22Rv1 (cell line): Measurements from ENCODE around the gene CACTIN.

Experiments used
- H3K27ac ChIP-seq: fragments of 450-650 bp; 2 replicates; pipeline ENCODE4 v1.5.1; 2017
- CTCF ChIP-seq: fragments of 450-650 bp; IDR thresholded peaks from 2 replicates; pipeline ENCODE4 v1.5.1; 2017; ENCODE audit warnings: mild to moderate bottlenecking
- ZFX ChIP-seq: fragments of 450-650 bp; IDR thresholded peaks from 2 replicates; pipeline ENCODE4 v1.6.1; 2017; ENCODE audit warnings: antibody characterized with exemption, borderline replicate concordance

The CACTIN gene

GRCh38 chr19:3636962-3637361 is 10.4 kb upstream of the CACTIN start:
- TF ChIP-seq ZFX (no peak), CTCF (no peak)
- no peak overlapping the region for H3K27ac ChIP-seq

GRCh38 chr19:3636506-3636905 is 9.9 kb upstream of the CACTIN start:
- no peak for TF ChIP-seq ZFX
- TF ChIP-seq CTCF: no peak
- no peak overlapping the region for H3K27ac ChIP-seq

GRCh38 chr19:3634496-3635045 is 8.0 kb upstream of the CACTIN start:
- no peak overlapping the region for H3K27ac ChIP-seq
- TF ChIP-seq CTCF (no peak), ZFX (no peak)

GRCh38 chr19:3633559-3633988 is 7.0 kb upstream of the CACTIN start:
- no peak overlapping the region for H3K27ac ChIP-seq
- TF ChIP-seq ZFX: no peak
- no peak for TF ChIP-seq CTCF

- no peak for TF ChIP-seq CTCF
- no peak for TF ChIP-seq ZFX
- H3K27ac ChIP-seq: no peak overlapping the region
These were observed 6.4 kb upstream of the CACTIN start for GRCh38 chr19:3632739-3633558.

GRCh38 chr19:3632098-3632497 is 5.5 kb upstream of the CACTIN start:
- H3K27ac ChIP-seq: no peak overlapping the region
- TF ChIP-seq ZFX (no peak), CTCF (no peak)
